Suprapubic skin (tissue), 4 donors: ENCODE measurements around the gene ARID4A. TPM values are rescaled to one million over a fixed set of nuclear protein-coding genes. Genes with fewer than 3 reads are reported as not detected.

Source experiments
- DNase-seq, 2 donors: peaks; one replicate each; pipeline ENCODE4 v3.0.0-alpha.2; 2019; ENCODE audit warnings: low spot score in 2 of 2
- H3K27ac ChIP-seq: fragments of 200-600 bp; sonication (generic); one replicate; pipeline ENCODE4 v1.5.1; 2019
- H3K27me3 ChIP-seq: fragments of 200-600 bp; sonication (generic); one replicate; pipeline ENCODE4 v1.5.1; 2019
- H3K36me3 ChIP-seq: fragments of 200-600 bp; sonication (generic); one replicate; pipeline ENCODE4 v1.5.1; 2019
- H3K4me1 ChIP-seq: fragments of 200-600 bp; sonication (generic); one replicate; pipeline ENCODE4 v1.5.1; 2019
- H3K4me3 ChIP-seq: fragments of 200-600 bp; sonication (generic); one replicate; pipeline ENCODE4 v1.5.1; 2019; ENCODE audit warnings: mild to moderate bottlenecking
- H3K9me3 ChIP-seq: fragments of 200-600 bp; sonication (generic); one replicate; pipeline ENCODE4 v1.5.1; 2019
- EP300 ChIP-seq: sonication (generic); formaldehyde crosslinking; IDR thresholded peaks from one replicate; pipeline ENCODE4 v1.6.1; 2017; ENCODE audit warnings: antibody characterized with exemption
- POLR2A ChIP-seq, 2 donors: fragments of 450-650 bp; IDR thresholded peaks; one replicate each; pipeline ENCODE4 v1.6.1; 2017; ENCODE audit warnings: antibody characterized with exemption in 2 of 2, mild to moderate bottlenecking in 2 of 2, moderate library complexity in 2 of 2
- POLR2AphosphoS5 ChIP-seq, 3 donors: sonication (generic); formaldehyde crosslinking; IDR thresholded peaks; one replicate each; pipeline ENCODE4 v1.6.1; 2017; ENCODE audit warnings: antibody characterized with exemption in 3 of 3
- WGBS: methylation state at CpG from one replicate; pipeline ENCODE4 v1.1.5; 2018; 5-methylcytosine and 5-hydroxymethylcytosine counted together
- total RNA-seq, 4 donors: library from RNA; depleted of rRNA; stranded (reverse); fragments of >200 nt; gene quantifications; one replicate each; pipeline ENCODE4 v1.1.0, GENCODE V29; 2016
- TF ChIP-seq, protein P1 (sequence below), 2 donors: fragments of 200-600 bp in 1 of 2; fragments of 450-650 bp in 1 of 2; sonication (generic) in 1 of 2; IDR thresholded peaks; one replicate each; pipeline ENCODE4 v1.5.1; 2016 to 2019; ENCODE audit warnings: antibody characterized with exemption in 2 of 2, mild to moderate bottlenecking in 1 of 2, moderate library complexity in 1 of 2

ARID4A gene
- total RNA-seq, 4 donors from 2014 or later: 11.0 to 42.2 (median 14.4) TPM

GRCh38 chr14:58395562-58395811 is 97.1 kb downstream of the ARID4A start:
- Histone ChIP-seq H3K27ac (peak overlapping the region; percentile 90), H3K9me3 (no peaks in the 10 kb centered on the region)

DNA sequence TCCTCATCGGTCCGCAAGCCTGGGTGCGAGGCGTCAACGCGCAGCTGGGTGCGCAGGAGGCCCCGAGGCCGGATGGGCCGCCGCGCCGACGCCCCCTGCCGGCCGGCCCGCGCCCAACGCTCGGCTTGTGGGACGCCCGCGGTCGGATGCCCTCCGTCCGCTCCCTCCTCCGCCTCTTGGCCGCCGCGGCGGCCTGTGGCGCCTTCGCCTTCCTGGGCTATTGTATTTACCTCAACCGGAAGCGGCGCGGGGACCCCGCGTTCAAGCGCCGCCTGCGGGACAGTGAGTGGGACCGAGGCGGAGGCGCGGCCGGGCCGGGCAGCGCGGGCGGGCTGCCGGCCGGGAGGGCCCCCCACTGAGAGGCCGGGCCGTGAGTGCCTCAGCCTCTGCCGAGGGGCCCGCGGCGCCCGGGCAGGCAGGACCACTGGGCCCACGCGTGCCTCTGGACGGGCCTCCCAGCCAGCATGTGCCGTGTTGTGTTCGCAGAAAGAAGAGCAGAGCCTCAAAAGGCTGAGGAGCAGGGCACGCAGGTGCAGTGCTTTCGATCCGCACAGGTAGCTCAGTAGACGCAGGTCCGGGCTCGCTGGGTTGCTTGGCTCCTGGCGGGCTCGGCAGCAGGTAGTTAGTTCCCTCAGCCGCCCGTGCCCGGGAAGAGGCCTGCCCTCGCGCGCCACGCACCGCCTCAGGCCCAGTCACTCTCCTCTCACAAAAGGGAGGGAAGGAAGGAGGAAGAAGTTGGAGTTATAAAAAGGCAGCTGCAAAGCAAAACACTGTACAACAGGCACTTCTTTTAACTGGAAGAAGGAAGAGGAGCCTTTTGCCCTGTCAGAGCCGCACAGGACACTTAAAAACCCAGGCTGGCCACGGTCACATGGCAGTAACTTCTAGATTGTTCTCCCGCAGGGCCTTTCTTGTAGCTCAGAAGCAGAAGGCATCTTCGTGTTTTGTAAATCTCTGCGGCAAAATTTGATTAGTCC is 97.7 kb downstream of the ARID4A start, which contains the start of gene TOMM20L:
Gene TOMM20L (plus strand): TSS at position 119 of the 977 bp plus-strand sequence. CDS start 28 bp downstream, at position 147.
- 13% methylated on average over 39 of the region's 86 CpGs for WGBS
- Histone ChIP-seq H3K4me1 (peaks cover 20% of the 10 kb centered on the region), H3K9me3 (no peaks in the 10 kb centered on the region), H3K27ac (peak within 1 kb of the TSS; percentile 90), H3K36me3 (no peaks in the 10 kb centered on the region), H3K27me3 (no peaks in the 10 kb centered on the region), H3K4me3 (peak within 1 kb of the TSS; percentile 78)
- TF ChIP-seq POLR2A (IDR thresholded peaks at IDR 0.05): peak in 1 of 2 donors; percentile 7
- TF ChIP-seq POLR2AphosphoS5 (IDR thresholded peaks at IDR 0.05): no peak
- TF ChIP-seq, protein P1, sequence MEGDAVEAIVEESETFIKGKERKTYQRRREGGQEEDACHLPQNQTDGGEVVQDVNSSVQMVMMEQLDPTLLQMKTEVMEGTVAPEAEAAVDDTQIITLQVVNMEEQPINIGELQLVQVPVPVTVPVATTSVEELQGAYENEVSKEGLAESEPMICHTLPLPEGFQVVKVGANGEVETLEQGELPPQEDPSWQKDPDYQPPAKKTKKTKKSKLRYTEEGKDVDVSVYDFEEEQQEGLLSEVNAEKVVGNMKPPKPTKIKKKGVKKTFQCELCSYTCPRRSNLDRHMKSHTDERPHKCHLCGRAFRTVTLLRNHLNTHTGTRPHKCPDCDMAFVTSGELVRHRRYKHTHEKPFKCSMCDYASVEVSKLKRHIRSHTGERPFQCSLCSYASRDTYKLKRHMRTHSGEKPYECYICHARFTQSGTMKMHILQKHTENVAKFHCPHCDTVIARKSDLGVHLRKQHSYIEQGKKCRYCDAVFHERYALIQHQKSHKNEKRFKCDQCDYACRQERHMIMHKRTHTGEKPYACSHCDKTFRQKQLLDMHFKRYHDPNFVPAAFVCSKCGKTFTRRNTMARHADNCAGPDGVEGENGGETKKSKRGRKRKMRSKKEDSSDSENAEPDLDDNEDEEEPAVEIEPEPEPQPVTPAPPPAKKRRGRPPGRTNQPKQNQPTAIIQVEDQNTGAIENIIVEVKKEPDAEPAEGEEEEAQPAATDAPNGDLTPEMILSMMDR (IDR thresholded peaks at IDR 0.05): peak; percentile 63 to 93
- peak; percentile 74 to 85 for DNase-seq

More at GRCh38 chr14:58395562-58395811, 97.1 kb downstream of the ARID4A start:
- no peak for DNase-seq
- TF ChIP-seq EP300: no peak
- TF ChIP-seq, protein P1 (IDR thresholded peaks at IDR 0.05): no peak
- no peak for TF ChIP-seq POLR2A (IDR thresholded peaks at IDR 0.05)
- TF ChIP-seq POLR2AphosphoS5 (IDR thresholded peaks at IDR 0.05): no peak
- H3K27me3 ChIP-seq: no peaks in the 10 kb centered on the region
- H3K4me3 ChIP-seq: peak overlapping the region; percentile 78
- no peaks in the 10 kb centered on the region for H3K36me3 ChIP-seq
- peaks cover 20% of the 10 kb centered on the region for H3K4me1 ChIP-seq
- 9% methylated on average over 6 of the region's 10 CpGs for WGBS

DNA sequence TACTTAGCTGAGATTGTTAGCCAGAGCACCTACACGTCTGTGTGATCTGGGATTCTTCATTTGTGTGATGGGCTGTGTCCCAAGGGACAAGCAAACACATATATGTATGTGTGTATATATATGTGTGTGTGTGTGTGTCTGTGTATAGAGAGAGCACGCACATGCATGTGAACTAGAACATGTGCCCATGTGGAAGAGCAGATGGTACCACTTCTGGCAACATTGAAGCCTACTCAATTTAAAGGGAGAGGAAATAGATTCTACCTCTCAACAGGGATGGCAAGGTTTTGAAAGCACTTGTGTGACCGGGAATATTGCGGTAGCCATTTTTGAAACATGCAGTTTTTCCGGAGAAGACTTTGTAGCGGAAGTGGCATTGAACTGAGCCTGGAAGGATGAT is 98.8 kb downstream of the ARID4A start:
- Histone ChIP-seq H3K27ac (peak overlapping the region; percentile 90), H3K36me3 (no peaks in the 10 kb centered on the region), H3K9me3 (no peaks in the 10 kb centered on the region), H3K27me3 (no peaks in the 10 kb centered on the region), H3K4me3 (no peak overlapping the region), H3K4me1 (peaks cover 20% of the 10 kb centered on the region)
- no peak for TF ChIP-seq POLR2AphosphoS5 (IDR thresholded peaks at IDR 0.05)
- no peak for TF ChIP-seq POLR2A (IDR thresholded peaks at IDR 0.05)
- TF ChIP-seq, protein P1 (IDR thresholded peaks at IDR 0.05): no peak
- TF ChIP-seq EP300: no peak
- no peak for DNase-seq
- 97% methylated on average over 6 of the region's 6 CpGs for WGBS

GRCh38 chr14:58398495-58398894 is 100.1 kb downstream of the ARID4A start:
- H3K4me3 ChIP-seq: no peak overlapping the region
- TF ChIP-seq, protein P1 (IDR thresholded peaks at IDR 0.05): no peak
- TF ChIP-seq POLR2AphosphoS5 (IDR thresholded peaks at IDR 0.05): no peak
- TF ChIP-seq EP300: no peak
- TF ChIP-seq POLR2A (IDR thresholded peaks at IDR 0.05): no peak
- no peak overlapping the region for H3K27ac ChIP-seq
- H3K36me3 ChIP-seq: no peaks in the 10 kb centered on the region
- peaks cover 20% of the 10 kb centered on the region for H3K4me1 ChIP-seq
- no peaks in the 10 kb centered on the region for H3K9me3 ChIP-seq
- no peaks in the 10 kb centered on the region for H3K27me3 ChIP-seq
- no peak for DNase-seq

- H3K36me3 ChIP-seq: no peaks in the 10 kb centered on the region
- no peak for DNase-seq
- no peaks in the 10 kb centered on the region for H3K27me3 ChIP-seq
- peaks cover 20% of the 10 kb centered on the region for H3K4me1 ChIP-seq
- no peak overlapping the region for H3K27ac ChIP-seq
- no peak for TF ChIP-seq POLR2AphosphoS5 (IDR thresholded peaks at IDR 0.05)
- no peak for TF ChIP-seq EP300
- TF ChIP-seq POLR2A (IDR thresholded peaks at IDR 0.05): no peak
- TF ChIP-seq, protein P1 (IDR thresholded peaks at IDR 0.05): no peak
- 91% methylated on average over 3 of the region's 3 CpGs for WGBS
- no peaks in the 10 kb centered on the region for H3K9me3 ChIP-seq
- no peak overlapping the region for H3K4me3 ChIP-seq
Observed at GRCh38 chr14:58398895-58399294, 100.5 kb downstream of the ARID4A start.
